D341Med (cell line): Measurements from ENCODE around the gene TIE1.

ENCODE experiments used
- DNase-seq: peaks from one replicate; pipeline ENCODE4 v3.0.0; 2012; ENCODE audit warnings: low spot score

The TIE1 gene

DNA sequence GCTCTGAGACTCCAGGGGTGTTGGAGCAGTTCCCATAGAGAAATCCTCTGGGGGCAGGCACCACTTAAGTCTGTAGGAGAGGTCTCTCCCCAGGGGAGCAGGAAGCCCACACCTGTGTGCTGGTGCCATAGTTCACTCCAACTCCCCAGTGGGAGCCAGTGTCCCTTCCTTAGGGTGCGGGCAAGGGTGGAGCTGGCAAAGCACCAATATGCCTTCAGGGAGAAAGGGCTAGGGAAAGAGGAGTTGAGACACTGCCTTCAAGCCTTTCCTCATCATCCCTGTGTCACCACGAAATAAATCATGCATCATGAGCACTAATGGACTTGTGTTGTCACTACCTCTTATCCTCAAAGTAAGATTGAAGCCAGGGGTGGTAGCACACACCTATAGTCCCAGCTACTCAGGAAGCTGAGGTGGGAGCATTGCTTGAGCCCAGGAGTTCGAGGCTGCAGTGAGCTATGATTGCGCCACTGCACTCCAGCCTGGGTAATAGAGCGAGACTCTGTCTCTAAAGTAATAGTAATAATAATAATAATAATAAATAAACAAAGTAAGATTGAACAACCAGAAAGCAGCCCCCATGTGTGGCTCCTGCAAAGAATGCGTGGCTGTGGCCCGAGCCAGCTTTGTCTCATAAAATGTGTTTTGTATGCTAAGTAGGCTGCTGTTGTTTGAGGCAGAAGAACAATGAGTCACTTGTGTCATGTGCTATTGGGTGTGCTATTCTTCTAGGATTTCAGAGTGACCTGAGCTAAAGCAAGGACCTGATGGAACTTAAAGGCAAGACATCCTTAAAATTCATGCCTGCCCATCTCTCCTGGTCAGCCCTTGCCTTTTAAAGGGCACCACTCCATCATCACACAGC is 6.7 kb upstream of the TIE1 start:
- DNase-seq, result no peak

DNA sequence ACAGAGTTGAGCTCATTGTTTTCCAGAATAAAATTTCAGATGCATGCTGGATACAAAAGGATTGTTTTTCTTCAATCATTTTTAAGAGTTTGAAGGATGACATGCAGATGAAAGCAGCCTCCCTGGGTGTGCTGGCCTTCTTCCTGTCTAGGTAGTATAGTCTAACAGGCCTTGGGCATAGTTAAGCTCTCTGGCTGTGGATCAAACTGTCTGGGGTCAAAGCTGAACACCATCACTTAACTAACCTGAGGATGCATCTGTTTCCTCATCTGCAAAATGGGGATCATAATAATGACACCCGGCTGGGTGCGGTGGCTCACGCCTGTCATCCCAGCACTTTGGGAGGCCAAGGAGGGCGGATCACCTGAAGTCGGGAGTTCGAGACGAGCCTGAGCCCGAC is 6.0 kb upstream of the TIE1 start:
- no peak for DNase-seq

DNA sequence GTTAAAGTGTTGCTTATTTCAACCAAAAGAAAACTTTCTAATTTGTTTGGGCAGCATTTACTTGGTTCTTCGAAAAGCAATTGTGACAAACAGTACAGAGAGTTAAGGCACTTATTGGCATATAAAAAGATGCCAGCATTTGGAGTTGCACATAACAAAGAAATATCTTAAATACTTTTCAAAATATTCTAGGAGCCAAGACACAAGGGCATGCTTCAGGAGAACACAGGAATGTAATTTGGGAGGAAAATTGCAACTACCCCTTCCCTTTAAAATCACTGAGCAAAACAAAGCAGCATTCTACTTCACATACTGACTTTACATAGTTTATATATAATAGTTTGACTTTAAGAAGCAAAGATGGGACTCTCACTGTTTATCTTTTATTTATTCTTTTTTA is 4.6 kb upstream of the TIE1 start:
- no peak for DNase-seq

DNA sequence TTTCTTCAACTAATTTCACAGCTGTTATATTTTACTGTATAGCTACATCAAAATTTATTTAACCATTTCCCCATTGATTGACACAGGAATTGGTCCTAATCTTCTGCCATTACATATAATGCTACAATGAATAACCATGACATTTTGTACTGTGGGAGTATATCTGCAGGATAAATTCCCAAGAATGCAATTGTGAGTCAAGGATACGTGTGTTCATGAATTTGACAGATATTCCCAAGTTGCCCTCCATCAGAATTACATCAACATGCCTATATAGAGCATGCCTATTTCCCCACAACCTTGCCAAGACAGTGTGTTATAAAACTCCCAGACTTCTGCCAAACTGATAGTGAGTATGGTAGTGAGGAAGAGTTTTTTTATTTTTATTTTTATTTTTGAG is 2.7 kb upstream of the TIE1 start:
- no peak for DNase-seq

DNA sequence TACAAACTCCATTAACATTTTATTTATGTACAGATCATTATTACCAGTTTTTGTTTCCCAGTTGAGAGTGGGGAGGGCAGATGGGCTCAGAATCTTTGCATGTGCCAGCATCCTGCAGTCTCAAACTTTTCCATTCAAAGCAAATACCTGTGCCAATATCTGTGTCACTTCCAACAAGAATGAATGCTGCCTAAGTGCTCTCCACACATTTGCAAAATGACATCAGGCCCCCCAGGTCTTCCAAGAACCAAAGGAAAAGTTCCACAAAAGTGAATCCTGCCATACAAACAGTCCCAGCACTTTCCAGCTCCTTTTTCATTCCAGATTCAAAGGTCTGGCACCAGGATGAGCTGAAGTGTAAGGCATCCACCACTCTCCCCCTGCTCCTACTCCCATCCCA is 1.7 kb upstream of the TIE1 start:
- no peak for DNase-seq

DNA sequence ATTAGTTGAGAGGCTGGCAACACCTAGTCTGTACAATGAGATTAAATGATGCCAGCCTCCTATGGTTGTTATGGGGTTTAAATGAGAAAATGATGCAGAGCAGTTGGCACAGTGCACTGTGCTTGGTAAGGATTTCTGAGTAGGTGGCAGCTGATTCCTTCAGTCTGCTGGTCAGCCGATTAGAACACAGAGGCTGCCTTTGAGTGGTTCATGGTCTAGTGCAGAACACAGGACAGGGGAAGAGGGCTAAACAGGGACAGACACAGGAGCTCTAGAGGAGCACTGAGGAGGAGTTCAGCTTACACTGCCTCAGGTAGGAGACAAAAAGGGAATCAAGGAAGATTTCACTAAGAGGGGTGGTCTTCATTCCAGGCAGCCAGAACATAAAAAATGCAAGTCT is 1.4 kb downstream of the TIE1 start:
- DNase-seq, result no peak

DNA sequence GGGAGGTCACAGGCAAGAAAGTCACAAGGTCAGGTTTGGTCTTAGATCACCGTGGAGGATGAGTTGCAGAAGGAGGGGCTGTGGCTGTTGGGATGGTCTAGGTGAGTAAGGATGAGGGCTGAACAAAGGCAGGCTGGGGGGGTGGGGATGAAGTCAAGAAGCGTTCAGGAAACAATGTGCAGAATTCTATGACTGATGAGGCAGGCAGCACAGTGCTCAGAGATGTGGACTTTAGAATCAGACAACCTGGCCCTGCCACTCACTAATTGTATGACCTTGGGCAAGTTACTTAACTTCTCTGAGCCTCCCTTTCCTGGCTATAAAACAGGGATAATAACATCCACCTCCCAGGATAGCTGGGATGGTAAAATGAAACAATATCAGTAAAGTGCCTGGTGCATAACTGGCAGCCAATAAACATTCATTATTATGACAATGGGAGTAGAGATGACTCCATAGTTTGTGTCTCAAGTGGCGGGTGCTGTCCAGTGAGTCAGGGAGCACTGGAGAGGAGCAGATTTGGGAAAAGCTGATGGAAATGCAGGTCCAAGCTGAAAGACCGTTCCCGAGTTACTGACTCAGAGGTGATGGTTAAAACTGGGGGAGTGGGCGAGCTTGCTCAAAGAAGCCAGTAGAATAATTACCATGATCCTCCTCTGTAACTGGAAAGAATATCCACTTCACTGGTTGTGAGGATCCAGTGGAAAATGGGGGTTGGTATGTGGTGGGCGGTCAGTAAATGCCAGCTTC is 2.1 kb downstream of the TIE1 start:
- DNase-seq, result no peak

DNA sequence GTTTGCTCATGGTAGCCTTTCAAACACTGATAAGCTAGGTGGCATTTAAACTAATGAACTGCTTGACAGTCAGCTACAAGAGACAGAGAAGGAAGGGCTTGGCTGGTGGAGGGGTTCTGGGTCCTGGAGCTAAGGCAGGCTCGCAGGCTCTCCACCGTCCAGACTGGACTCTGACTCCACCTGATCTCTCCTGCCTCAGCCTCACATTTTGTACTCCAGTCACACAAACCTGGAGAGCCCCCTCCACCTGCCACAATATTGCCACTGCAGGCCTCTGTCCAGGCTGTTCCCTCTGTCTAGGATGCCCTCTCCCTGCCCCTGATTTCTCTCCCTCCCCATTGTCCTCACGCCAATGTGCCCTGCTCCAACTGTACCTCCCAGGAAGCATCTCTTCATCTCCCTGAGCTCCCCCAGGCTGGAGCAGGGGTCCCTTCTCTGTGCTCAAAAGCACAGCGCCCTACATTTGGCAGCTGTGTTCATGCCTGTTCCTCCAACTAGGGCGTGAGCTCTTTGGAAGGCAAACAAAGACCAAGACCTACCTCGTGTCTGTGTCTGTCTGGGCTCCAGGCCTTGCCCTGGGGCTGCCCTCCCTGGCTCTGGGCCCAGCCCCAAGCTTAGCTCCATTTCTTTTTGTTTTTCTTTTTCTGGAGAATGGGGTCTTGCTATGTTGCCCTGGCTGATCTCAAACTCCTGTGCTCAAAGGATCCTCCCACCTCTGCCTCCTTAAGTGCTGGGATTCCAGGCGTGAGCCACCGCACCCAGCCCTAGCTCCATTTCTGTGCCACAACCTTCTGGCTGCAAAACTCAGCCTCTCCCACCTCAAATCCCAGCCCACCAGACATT is 2.9 kb downstream of the TIE1 start:
- no peak for DNase-seq

DNA sequence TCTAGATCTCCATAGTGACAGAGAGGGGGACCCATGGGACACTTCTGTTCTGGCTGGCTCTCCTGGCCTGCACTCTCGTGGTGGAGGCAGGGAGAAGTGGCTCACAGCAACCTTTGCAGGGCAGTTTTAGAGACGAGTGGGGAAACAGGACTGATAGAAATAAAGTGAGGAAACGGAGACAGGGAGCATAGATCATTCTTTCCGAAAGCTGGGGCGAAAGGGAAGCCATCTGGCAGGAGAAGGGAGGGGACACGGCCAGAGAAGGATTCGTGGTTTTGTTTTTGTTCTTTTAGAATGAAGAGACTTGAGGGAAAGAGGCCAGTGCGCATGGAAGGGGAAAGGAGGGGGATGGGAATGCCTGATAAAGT is 3.5 kb downstream of the TIE1 start:
- DNase-seq, result no peak

DNA sequence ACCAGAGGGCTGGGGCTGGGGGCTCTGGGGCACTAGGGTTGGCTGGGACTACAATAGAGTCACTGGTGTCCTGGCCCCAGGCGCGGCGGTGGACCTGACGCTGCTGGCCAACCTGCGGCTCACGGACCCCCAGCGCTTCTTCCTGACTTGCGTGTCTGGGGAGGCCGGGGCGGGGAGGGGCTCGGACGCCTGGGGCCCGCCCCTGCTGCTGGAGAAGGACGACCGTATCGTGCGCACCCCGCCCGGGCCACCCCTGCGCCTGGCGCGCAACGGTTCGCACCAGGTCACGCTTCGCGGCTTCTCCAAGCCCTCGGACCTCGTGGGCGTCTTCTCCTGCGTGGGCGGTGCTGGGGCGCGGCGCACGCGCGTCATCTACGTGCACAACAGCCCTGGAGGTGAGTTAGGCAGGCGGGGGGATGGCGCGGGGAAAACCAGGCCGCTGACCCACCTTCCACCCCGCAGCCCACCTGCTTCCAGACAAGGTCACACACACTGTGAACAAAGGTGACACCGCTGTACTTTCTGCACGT is 4.1 kb downstream of the TIE1 start:
- DNase-seq, result no peak

DNA sequence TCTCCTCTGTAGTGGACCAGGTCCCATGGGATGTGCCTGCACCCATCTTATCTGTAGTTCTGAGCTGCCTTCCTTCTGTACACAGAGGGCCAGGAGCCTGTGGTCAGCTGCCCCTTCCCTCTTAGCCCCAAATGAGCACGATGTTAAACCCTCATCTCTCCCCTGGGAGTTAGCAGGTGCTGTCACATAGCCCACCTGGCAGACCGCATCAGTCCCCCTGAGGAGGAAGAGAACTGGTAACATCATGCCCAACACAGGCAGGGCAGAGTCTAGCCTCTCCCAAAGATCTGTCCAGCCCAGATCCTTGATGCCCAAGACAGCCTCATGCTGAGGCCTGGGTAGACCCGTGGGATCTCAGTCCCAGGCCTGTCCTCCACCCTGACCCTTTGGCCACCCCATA is 4.7 kb downstream of the TIE1 start:
- DNase-seq, result no peak

DNA sequence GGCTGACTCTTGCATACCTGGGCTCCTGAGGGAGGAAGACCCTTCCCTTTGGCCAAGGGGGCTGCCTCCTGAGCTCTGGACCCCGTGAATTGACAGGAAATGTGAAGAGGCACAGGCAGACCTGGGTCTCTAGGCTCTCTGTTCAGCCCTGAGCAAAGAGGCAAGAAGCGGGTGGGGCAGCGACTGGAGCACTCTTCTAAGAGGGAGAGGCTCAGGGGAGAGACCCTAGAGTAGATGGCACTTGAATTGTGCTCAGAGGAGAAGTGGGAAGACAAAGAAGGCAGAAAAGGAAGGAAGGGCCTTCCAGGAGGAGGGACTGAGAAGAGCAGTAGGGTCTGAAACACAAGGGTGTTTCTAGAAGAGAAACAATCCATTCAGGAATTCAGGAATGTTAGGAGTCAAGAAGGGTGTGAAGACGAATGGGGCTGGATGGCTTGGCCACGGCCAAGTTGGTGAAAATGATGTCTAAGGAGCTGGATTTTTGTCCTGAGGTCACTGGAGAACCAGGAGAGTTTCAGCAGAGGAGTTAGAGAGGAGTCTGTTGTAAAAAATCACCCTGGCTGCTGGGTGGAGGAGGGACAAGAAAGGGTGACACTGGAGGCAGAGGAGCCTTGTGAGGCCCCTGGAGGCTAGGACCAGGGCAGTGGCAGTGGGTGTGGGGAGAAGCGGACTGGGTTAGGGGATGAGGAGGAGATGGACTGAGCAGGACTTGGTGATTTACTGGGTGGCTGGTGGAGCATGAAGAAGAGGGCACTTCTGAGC is 5.3 kb downstream of the TIE1 start:
- DNase-seq, result no peak

DNA sequence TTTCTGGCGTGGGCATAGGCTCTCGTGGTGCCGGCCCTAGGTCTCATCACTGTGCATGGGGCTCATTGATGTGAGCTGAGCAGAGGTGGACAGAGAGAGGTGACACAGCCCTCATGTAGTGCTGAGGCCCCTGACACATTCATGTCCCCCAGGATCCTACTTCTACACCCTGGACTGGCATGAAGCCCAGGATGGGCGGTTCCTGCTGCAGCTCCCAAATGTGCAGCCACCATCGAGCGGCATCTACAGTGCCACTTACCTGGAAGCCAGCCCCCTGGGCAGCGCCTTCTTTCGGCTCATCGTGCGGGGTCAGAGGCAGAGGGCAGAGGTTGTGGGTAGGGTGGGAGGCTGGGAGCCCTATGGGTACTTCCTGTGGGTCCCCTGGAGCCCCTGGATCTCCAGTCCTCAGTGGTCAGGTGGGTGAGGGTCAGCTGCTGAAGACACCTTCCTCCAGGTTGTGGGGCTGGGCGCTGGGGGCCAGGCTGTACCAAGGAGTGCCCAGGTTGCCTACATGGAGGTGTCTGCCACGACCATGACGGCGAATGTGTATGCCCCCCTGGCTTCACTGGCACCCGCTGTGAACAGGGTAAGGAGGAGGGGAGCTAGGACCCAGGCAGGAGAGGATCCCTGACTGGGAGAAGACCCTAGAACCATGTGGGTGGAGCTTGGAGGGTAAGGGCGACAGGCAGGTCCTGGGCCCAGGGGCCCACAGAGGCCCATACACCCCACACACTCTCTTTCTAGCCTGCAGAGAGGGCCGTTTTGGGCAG is 6.1 kb downstream of the TIE1 start:
- DNase-seq, result no peak

DNA sequence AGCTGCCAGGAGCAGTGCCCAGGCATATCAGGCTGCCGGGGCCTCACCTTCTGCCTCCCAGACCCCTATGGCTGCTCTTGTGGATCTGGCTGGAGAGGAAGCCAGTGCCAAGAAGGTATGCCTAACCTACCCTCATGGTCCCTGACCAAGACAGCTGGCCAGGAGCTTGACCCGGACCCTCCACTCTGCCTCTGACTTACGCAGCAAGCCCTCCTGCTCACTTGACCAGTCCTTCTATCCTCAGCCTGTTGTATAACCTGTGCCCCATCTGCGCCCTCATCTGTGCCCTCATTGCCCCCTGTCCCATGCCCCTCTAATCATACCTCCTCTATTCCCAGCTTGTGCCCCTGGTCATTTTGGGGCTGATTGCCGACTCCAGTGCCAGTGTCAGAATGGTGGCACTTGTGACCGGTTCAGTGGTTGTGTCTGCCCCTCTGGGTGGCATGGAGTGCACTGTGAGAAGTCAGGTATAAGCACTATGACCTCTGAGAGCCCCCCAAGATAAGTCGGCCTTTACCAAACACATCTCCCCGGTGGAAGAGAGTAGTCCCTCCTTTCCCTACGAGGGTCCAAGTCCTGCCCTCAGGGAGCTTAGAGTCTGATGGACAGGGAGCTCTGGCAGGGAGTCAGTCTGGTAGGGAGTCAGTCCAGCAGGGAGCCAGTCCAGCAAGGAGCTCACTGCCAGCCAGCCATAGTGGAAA is 6.8 kb downstream of the TIE1 start:
- DNase-seq, result no peak

DNA sequence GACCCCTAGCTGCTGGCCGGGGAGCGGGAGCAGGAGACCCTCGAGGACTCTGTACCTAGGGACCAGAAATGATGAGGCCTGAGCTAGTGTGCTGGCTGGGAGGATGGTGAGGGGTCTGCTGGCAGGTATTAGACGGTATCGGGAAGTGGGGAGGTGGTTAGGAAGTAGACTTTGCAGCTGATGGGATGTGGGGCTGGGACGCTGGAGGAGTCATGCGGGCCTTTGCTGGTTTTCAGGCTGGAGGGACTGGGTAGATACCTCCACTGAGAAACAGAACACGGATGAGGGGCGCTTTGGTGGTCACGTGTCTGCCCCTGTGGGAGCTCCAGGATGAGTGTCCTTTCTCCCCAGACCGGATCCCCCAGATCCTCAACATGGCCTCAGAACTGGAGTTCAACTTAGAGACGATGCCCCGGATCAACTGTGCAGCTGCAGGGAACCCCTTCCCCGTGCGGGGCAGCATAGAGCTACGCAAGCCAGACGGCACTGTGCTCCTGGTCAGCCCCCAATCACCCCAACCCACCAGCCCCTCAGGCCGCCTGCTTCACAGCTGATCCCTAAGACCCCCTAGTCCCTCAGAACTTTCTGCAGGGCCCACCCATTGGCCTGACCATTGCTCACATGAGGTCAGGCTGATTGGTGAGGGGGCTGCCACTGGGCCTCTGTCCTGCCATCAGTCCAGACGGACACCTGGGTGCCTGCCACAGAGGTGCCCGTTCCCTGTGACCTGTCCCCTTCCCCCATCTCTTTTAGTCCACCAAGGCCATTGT is 8.0 kb downstream of the TIE1 start:
- DNase-seq, result no peak

DNA sequence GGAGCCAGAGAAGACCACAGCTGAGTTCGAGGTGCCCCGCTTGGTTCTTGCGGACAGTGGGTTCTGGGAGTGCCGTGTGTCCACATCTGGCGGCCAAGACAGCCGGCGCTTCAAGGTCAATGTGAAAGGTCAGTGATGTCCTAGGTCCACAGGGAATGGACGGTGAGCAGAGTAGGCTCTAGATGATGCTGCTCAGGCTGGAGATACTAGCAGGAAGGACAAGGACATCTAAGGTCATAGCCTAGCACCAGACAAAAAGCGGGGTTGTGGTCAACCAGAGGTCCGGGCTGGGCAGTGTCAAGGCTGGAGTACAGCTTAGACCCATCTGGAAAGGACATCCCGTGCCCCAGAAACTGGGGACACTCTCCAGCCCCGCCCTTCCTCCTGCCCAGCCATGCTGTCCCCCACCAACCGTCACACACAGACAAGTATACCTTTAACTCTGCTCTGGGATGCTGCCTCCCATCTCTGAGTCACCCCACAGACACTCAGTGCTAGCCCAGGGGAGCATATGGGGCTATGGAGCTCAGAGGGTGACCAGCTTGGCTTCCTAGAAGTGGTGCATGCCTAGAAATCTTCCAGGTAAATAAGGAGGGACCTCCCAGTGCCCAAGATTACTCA is 8.7 kb downstream of the TIE1 start:
- DNase-seq, result no peak

DNA sequence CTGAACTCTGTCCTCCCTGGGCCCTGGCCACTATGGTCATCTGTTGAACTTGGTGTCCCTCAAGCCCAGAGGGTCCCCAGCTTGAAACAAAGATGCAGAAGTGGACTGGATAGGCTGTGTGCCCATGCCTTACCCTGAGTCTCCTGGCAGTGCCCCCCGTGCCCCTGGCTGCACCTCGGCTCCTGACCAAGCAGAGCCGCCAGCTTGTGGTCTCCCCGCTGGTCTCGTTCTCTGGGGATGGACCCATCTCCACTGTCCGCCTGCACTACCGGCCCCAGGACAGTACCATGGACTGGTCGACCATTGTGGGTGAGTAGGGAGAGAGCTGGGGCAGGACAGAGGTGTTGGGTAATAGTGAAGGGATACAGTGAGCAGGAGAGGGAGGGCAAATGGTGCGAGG is 10.7 kb downstream of the TIE1 start:
- DNase-seq, result no peak

DNA sequence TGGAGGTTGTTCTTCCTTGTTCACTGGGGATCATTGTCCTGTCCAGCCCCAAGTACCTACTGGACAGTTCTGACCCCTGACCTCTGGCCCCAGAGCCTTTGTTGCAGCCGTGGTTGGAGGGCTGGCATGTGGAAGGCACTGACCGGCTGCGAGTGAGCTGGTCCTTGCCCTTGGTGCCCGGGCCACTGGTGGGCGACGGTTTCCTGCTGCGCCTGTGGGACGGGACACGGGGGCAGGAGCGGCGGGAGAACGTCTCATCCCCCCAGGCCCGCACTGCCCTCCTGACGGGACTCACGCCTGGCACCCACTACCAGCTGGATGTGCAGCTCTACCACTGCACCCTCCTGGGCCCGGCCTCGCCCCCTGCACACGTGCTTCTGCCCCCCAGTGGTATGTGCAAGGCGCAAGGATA is 11.4 kb downstream of the TIE1 start:
- no peak for DNase-seq
